GM18498 (cell line): ENCODE results near the gene SYNE4.

Source experiments
- ATAC-seq: cut with Tn5 transposase; IDR thresholded peaks from one replicate; pipeline ENCODE4 v1.9.1; 2021; ENCODE audit warnings: mild to moderate bottlenecking, moderate library complexity; ENCODE audit not compliant: unreplicated experiment

The SYNE4 gene

DNA sequence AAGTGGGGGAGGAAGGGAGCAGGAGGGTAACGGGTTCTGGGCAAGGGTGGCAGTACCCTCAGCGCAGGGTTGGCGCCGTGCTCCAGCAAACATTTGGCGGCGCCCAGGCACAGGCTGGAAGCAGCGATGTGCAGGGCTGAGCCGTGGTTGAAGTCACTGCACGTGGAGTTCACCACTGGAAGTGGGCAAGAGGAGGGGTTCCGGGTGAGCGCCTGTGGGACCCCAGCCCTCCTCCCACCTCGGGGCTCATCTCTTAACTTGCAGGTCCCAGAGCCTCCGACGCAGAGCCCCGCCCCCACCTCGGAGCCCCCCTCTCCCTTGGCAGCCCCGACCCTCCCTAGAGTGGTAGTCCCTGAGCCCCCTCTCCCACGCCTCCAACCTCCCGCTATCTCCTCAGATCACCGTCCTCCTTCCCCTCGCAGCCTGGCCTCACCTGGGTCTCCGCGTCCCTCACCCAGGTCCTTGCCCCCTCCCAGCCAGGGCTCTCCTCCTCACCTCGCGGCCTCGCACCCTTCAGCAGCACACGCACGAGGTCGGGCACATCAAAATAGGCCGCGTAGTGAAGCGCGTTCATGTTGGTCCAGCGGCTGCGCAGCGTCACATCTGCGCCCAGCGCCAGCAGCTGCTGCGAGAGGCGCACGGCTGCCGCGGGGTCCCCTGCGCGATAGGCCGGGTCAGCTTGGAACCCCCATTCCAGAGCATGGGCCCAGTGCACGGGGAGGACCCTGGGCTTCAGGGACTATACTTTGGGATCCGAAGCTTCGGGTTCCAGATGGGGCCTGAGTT lies 17.7 kb upstream of the SYNE4 start:
- no peak for ATAC-seq

DNA sequence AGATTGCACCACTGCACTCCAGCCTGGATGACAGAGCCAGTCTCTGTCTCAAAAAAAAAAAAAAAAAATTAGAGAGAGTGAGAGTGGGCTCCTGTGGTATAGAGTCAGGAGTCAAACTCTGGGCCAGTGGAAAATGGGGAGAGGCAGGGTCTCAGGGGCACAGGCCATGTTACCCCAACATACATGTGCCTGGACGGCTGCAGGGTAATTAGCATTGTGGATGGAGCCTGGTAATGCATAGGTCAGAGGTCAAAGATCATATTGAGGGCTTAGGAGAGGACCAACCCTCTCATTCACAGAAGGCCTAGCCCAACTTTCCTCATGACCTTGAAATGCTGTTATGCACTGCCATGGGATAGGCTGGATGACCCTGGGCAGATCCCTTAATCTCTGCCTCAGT lies 16.9 kb upstream of the SYNE4 start:
- no peak for ATAC-seq

DNA sequence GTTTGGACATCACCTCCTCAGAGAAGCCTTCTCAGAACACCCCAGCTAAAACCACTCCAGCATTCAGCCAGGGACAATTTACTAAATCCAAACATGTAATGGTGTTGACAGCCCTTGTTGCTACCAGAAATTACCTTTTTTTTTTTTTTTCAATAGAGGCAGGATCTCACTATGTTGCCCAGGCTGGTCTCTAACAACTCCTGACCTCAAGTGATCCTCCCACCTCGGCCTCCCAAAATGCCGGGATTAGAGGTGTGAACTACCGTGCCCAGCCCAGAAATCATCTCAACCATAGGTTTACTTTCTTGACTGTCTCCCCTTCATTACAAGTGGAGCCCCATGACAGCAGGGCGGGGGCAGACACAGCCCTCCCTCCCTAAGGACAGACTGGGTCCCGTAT lies 14.8 kb upstream of the SYNE4 start:
- ATAC-seq = no peak

DNA sequence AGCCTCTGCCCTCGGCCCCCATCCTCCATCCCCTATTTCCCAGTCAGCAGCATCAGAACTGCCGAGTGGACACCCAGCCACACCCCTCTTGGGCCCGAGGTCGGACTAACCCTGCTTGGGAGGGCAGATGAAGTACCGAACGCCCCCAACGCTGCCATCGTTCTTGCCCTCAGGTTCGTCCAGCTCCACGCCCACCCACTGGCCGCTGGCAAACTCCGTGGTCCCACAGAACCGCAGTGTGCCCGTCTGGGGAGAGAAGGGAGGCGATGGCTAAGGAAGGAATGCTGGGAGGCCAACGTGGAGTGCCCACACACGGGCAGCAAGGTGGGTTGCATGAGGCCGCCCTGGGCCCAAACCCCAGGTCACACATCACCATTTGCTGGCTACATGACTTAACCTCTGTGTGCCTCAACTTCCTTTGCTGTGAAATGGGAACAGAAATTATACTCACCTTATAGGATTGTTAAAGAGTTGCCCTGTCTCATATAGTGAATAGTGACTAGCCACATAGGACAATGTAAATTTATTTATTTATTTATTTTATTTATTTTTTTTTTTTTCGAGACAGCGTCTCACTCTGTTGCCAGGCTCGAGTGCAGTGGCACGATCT lies 10.6 kb upstream of the SYNE4 start:
- no peak for ATAC-seq

DNA sequence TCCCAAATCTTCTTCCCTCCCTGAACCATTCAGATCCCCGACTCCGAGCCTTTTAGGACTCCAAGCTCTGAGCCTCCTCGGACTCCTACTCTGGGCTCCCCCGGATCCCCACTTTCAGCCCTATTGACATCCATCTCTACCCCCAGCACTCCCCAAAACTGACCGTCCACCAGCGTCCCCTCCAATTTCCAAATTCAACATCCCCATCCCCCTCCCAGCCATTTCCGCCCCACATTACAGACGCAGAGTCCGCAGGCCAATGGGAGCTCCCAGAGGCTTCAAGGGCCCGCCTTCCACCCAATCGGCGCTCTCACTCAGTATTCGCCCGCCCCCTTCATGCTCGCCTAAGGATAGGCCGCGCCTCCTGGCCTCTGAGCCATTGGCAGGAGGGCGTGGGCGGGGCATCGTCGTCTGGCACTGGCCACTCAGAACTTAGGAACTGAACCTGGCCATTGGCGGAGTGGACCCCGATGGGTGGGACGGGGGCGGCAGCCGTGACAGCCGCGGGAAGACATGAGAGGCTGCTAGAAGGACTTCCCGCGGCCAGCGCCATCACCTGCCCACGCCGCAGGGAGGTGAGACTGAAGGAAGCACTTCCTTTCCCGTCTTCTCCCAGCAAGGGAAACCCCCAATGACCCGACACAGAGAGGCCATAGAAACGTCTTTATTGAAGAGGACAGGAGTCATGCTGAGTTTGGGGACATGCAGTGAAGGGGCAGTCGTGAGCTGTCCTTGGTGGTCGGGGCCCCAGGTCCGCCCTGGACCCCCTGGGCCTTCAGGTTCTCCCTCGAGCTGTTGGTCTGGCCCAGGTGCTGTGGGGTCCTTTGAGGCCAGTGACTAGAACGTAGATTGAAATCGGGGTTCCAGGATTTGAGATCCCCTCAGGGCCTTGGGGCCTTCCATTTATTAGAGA lies 5.7 kb upstream of the SYNE4 start, which contains the start of gene ALKBH6:
TSS of gene ALKBH6 (minus strand) at position 202 of the 913 bp plus-strand sequence. CDS start 816 bp downstream, outside the sequence.
- peak; percentile 97 for ATAC-seq

- ATAC-seq = no peak
These were observed 4.8 kb upstream of the SYNE4 start for GRCh38 chr19:36013280-36014011.

- no peak for ATAC-seq
These were observed 1.8 kb upstream of the SYNE4 start for GRCh38 chr19:36010402-36010801.

GRCh38 chr19:36009633-36010379 lies 1.2 kb upstream of the SYNE4 start:
- no peak for ATAC-seq

GRCh38 chr19:36009220-36009619 lies 607 bp upstream of the SYNE4 start:
- no peak for ATAC-seq

DNA sequence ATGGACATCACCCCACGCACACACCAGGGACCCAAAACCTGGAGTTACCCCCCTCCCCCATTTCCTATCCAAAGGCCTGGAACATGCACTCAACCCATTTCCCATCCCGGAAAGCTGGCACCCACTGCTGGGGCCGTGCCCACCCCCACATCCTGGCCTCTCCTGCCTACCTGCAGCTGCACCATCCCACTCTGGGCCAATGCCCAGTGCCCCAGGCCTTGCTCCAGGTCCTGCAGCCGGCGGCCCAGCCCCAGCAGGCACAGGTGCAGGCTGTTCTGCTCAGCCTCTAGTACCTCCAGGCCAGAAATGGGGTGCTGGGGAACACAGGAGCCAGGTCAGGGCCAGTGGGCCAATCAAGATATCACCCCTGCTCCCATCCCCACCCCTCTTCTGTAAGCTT lies 1.7 kb downstream of the SYNE4 start:
- ATAC-seq = no peak

DNA sequence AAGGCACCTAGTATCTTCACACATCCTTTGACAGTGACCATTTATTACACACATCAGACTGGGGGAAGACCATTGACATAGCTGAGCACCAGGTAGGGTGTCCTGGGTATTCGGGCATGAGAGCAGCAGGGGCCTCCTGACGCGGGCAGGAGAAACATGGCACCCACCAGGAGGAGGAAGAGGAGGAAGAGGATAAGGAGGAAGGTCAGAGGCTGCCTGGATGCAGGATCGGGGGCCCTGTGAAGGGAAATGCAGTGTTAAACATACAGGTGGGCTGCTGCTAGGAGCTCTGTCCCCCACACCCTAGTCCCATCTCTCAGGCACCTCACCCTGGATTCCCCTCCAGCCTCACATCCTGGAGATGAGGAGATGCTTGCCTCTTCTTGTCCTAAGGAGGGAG lies 5.3 kb downstream of the SYNE4 start:
- ATAC-seq = no peak

DNA sequence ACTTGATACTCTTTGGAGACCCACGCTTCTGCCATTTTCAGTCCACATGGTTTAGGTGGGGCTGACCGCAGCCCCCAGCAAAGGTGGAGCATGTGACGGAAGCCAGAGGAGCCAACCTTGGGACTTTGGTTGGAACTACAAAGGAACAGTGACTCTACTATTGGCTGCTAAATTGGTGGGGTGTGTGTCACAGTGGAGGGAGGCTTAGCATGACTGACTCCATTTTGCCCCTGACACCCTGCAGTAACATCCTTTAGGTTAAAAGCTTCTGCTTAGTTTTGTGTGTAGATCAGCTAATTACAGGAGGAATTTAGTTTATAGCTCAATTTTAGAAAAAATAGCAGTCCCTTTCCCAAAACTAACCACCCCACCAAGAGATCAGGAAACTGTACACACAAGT lies 7.0 kb downstream of the SYNE4 start:
- ATAC-seq = no peak

- no peak for ATAC-seq
These were observed 11.8 kb downstream of the SYNE4 start for GRCh38 chr19:35996777-35997176.

DNA sequence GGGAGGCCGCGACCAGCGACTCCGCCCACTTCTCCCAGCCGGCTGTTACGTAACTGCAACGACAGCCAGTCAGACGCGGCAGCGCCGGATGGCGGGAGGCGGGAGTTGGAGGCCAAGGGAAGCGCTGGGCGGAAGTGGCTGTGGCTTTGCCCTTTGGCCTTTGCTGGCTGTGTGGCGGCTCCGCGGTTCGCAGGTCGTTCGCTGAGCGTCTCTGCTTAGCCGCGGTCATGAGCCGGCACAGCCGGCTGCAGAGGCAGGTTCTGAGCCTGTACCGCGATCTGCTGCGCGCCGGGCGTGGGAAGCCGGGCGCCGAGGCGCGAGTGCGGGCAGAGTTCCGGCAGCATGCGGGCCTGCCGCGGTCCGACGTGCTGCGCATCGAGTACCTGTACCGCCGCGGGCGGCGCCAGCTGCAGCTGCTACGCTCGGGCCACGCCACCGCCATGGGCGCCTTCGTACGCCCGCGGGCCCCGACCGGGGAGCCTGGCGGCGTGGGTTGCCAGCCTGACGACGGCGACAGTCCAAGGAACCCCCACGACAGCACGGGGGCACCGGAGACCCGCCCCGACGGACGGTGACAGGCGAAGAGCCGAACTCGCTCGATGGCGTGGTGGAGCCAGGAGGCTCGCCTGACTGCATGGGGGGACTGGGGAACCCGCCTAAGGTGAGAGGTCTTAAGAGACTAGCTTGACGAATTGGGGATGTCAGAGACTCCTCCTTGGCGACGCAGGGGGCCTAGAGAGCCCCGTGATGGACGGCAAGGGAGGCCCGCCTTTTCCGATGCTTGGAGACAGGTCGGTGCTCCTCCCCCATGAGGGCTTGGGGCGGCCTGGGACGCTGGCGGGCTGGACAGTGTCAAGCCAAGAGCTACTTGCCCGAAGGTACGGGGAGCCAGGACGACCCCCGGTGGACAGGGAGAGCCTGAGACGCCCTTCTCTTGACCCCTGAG lies 13.3 kb downstream of the SYNE4 start, which contains the start of gene SDHAF1:
TSS of gene SDHAF1 (plus strand) at position 141 of the 946 bp plus-strand sequence. CDS start at position 228, 87 bp downstream.
- ATAC-seq = peak; percentile 86

- no peak for ATAC-seq
These were observed 14.6 kb downstream of the SYNE4 start for GRCh38 chr19:35993923-35994598.

DNA sequence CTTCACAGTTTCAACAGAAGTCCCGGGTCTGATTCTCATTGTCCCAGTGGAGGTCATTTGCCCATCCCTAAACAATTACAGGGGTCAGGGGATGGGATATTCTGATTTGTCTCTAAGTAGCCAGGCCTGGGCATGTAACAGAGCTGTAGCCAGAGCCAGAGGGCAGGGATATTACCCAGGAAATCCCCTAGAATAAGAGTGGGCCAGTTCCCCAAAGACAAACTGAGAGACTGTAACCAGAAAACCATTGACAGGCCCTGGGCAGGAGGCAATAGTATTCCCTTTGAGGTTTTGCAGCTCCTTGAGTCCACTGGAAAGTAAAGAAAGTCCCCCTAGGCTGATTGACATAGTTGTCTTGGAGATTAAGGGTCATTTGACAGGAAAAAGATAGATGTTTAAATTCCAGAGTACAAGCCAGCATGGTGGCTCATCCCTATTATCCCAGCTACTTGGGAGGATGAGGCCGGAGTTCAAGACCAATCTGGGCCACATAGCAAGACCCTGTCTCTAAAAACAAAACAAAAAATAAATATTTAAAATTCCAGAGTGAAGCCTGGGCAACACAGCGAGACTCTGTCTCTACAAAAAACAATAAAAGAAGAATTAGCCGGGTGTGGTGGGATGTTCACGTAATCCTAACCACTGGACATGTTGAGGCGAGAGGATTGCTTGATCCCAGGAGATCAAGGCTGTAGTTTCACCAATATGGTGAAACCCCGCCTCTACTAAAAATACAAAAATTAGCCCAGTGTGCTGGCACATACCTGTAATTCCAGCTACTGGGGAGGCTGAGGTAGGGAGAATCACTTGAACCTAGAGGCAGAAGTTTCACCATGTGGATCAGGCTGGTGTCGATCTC lies 15.5 kb downstream of the SYNE4 start:
- ATAC-seq = no peak

GRCh38 chr19:35991731-35992450 lies 16.7 kb downstream of the SYNE4 start:
- ATAC-seq = no peak
